Neural progenitor cell (in vitro differentiated cells): ENCODE measurements around the gene OTUD7B.

Experiments used
- EZH2 ChIP-seq: fragments of 200-600 bp; sonication (generic); IDR thresholded peaks from 2 replicates; pipeline ENCODE4 v1.6.1; 2017; ENCODE audit warnings: antibody characterized with exemption, mild to moderate bottlenecking, moderate library complexity
- TF ChIP-seq, protein P1 (sequence below): fragments of 200-600 bp; sonication (generic); IDR thresholded peaks from 2 replicates; pipeline ENCODE4 v1.5.1; 2017; ENCODE audit warnings: antibody characterized with exemption, mild to moderate bottlenecking

DNA sequence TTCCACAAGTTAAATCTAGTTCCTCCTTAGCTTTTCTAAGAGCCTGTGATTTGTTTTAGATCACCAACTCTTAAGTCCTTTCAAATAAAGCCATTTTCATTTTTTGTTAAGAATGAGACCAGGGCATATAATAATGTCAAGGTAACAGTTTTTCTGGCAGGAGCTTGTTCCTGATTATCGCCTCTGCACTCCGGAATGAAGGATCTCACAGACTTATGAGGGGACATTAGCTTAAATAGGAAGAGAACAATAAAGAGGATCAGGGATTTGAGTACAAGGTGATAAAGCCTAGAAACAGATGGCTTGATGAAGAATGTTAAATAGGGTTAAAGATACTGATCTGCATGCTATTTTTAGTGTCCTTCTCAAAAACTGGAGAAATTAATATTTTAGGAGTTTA lies 13.6 kb upstream of the OTUD7B start:
- no peak for TF ChIP-seq EZH2
- TF ChIP-seq, protein P1, sequence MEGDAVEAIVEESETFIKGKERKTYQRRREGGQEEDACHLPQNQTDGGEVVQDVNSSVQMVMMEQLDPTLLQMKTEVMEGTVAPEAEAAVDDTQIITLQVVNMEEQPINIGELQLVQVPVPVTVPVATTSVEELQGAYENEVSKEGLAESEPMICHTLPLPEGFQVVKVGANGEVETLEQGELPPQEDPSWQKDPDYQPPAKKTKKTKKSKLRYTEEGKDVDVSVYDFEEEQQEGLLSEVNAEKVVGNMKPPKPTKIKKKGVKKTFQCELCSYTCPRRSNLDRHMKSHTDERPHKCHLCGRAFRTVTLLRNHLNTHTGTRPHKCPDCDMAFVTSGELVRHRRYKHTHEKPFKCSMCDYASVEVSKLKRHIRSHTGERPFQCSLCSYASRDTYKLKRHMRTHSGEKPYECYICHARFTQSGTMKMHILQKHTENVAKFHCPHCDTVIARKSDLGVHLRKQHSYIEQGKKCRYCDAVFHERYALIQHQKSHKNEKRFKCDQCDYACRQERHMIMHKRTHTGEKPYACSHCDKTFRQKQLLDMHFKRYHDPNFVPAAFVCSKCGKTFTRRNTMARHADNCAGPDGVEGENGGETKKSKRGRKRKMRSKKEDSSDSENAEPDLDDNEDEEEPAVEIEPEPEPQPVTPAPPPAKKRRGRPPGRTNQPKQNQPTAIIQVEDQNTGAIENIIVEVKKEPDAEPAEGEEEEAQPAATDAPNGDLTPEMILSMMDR: no peak
